GM19397 (cell line): Measurements from ENCODE around the gene BGN.

Source experiments
- ATAC-seq: cut with Tn5 transposase; IDR thresholded peaks from one replicate; pipeline ENCODE4 v1.9.1; 2021; ENCODE audit warnings: mild to moderate bottlenecking, moderate library complexity; ENCODE audit not compliant: unreplicated experiment

Gene BGN

GRCh38 chrX:153481043-153481442 lies 13.7 kb upstream of the BGN start:
- no peak for ATAC-seq

- ATAC-seq: no peak
Measured at GRCh38 chrX:153482376-153483015, 12.3 kb upstream of the BGN start.

- ATAC-seq: no peak
Measured at GRCh38 chrX:153485396-153486080, 9.2 kb upstream of the BGN start.

- no peak for ATAC-seq
Measured at GRCh38 chrX:153486171-153486570, 8.6 kb upstream of the BGN start.

- no peak for ATAC-seq
Measured at GRCh38 chrX:153487590-153488071, 7.1 kb upstream of the BGN start.

GRCh38 chrX:153488231-153488914 lies 6.4 kb upstream of the BGN start:
- no peak for ATAC-seq

GRCh38 chrX:153490217-153490930 lies 4.4 kb upstream of the BGN start:
- ATAC-seq: no peak

- ATAC-seq: no peak
Measured at GRCh38 chrX:153491351-153491914, 3.3 kb upstream of the BGN start.

- ATAC-seq: no peak
Measured at GRCh38 chrX:153491918-153492317, 2.9 kb upstream of the BGN start.

GRCh38 chrX:153492543-153492942 lies 2.2 kb upstream of the BGN start:
- no peak for ATAC-seq

- ATAC-seq: no peak
Measured at GRCh38 chrX:153493085-153493484, 1.7 kb upstream of the BGN start.

GRCh38 chrX:153494061-153494460 lies 719 bp upstream of the BGN start:
- no peak for ATAC-seq

- no peak for ATAC-seq
Measured at GRCh38 chrX:153495362-153495751, 577 bp downstream of the BGN start.

- ATAC-seq: no peak
Measured at GRCh38 chrX:153495903-153496589, 1.3 kb downstream of the BGN start.

- ATAC-seq: no peak
Measured at GRCh38 chrX:153496590-153496959, 1.8 kb downstream of the BGN start.

- ATAC-seq: no peak
Measured at GRCh38 chrX:153498453-153498852, 3.7 kb downstream of the BGN start.

GRCh38 chrX:153499341-153499740 lies 4.6 kb downstream of the BGN start:
- ATAC-seq: no peak

- ATAC-seq: no peak
Measured at GRCh38 chrX:153499876-153500275, 5.1 kb downstream of the BGN start.

- no peak for ATAC-seq
Measured at GRCh38 chrX:153500676-153501280, 6.0 kb downstream of the BGN start.

GRCh38 chrX:153501530-153501929 lies 6.8 kb downstream of the BGN start:
- ATAC-seq: no peak
